Measurements from ENCODE around the gene TPST2.
"Not testable (repeated sequence)": the region's sequence is repeated elsewhere in the genome, so short reads cannot be mapped to it uniquely, and the experiment has no call there.

The TPST2 gene

DNA sequence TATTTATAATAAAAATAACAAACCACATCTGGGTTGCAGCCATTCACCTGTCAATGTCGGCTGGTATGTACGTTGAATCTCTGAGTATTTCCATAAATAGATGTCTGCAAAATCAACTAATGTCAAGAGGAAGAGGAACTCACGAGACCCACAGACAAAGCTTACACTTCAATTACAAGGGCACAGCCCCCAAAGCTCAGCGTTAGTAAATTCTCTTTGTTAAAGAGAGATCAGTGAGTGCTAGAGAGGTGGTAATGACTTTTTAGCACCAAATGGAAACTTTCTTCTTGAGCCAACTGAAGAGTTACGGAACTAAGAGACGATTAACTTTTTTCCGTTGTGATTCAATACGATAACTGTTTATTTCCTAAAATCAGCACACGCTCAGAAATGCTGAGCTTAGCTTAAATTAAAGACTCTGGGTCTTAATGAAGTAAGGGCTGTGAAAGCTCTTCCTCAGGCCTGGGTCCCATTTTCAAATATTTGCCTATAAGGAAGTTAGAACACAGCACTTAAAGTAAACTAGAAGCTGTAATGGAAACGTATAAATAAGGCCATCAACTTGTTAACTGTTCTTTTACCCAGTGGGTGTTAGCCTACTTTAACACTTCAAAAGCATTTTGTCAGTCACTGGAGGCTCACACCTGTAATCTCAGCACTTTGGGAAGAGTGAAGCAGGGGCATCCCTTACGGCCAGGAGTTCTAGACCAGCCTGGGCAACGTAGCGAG is 54.9 kb downstream of the TPST2 start:
- DNase-seq (ENCODE audit: low spot score) (no peak), ATAC-seq (ENCODE audit: low read depth) (no peak)
- Histone ChIP-seq H3K36me3 (ENCODE audit: low read depth) (peaks cover 26% of the 10 kb centered on the region), H3K4me3 (ENCODE audit: severe bottlenecking) (no peak overlapping the region), H3K27ac (ENCODE audit: poor library complexity, severe bottlenecking) (no peak overlapping the region), H3K4me1 (ENCODE audit: insufficient read depth, poor library complexity, severe bottlenecking) (peaks cover 6% of the 10 kb centered on the region), H3K27me3 (ENCODE audit: insufficient read depth, poor library complexity, severe bottlenecking) (no peaks in the 10 kb centered on the region), H3K9me3 (ENCODE audit: severe bottlenecking) (no peaks in the 10 kb centered on the region)
- TF ChIP-seq, protein P1, sequence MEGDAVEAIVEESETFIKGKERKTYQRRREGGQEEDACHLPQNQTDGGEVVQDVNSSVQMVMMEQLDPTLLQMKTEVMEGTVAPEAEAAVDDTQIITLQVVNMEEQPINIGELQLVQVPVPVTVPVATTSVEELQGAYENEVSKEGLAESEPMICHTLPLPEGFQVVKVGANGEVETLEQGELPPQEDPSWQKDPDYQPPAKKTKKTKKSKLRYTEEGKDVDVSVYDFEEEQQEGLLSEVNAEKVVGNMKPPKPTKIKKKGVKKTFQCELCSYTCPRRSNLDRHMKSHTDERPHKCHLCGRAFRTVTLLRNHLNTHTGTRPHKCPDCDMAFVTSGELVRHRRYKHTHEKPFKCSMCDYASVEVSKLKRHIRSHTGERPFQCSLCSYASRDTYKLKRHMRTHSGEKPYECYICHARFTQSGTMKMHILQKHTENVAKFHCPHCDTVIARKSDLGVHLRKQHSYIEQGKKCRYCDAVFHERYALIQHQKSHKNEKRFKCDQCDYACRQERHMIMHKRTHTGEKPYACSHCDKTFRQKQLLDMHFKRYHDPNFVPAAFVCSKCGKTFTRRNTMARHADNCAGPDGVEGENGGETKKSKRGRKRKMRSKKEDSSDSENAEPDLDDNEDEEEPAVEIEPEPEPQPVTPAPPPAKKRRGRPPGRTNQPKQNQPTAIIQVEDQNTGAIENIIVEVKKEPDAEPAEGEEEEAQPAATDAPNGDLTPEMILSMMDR (IDR thresholded peaks at IDR 0.05; ENCODE audit: poor library complexity, severe bottlenecking): no peak

- H3K4me3 ChIP-seq (ENCODE audit: severe bottlenecking): no peak overlapping the region
- no peaks in the 10 kb centered on the region for H3K27me3 ChIP-seq (ENCODE audit: insufficient read depth, poor library complexity, severe bottlenecking)
- H3K9me3 ChIP-seq (ENCODE audit: severe bottlenecking): no peaks in the 10 kb centered on the region
- TF ChIP-seq, protein P1 (IDR thresholded peaks at IDR 0.05; ENCODE audit: poor library complexity, severe bottlenecking): no peak
- peaks cover 12% of the 10 kb centered on the region for H3K4me1 ChIP-seq (ENCODE audit: insufficient read depth, poor library complexity, severe bottlenecking)
- DNase-seq (ENCODE audit: low spot score) (no peak), ATAC-seq (ENCODE audit: low read depth) (no peak)
- H3K27ac ChIP-seq (ENCODE audit: poor library complexity, severe bottlenecking): no peak overlapping the region
- H3K36me3 ChIP-seq (ENCODE audit: low read depth): peaks cover 31% of the 10 kb centered on the region
These were observed 55.6 kb downstream of the TPST2 start for GRCh38 chr22:26534171-26534855.

DNA sequence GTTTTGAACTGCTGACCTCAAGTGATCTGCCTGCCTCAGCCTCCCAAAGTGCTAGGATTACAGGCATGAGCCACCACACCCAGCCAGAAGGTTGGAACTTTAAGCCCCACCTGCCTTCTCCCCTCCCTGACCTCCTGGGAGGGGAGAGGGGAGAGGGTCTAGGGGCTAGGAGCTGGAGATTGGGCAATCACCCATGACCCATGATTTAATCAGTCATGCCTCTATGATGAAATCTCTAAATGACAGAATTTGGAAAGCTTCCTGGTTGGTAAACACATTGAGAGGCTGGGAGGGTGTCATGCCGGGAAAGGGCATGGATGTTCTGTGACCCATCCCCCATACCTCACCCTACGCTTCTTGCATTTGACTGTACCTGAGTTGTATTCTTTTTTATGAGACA is 60.6 kb downstream of the TPST2 start:
- H3K9me3 ChIP-seq (ENCODE audit: severe bottlenecking): no peaks in the 10 kb centered on the region
- peak; percentile 58 for ATAC-seq (ENCODE audit: low read depth)
- H3K27me3 ChIP-seq (ENCODE audit: insufficient read depth, poor library complexity, severe bottlenecking): no peaks in the 10 kb centered on the region
- H3K4me3 ChIP-seq (ENCODE audit: severe bottlenecking): no peak overlapping the region
- no peak for DNase-seq (ENCODE audit: low spot score)
- H3K36me3 ChIP-seq (ENCODE audit: low read depth): peaks cover 53% of the 10 kb centered on the region
- H3K27ac ChIP-seq (ENCODE audit: poor library complexity, severe bottlenecking): no peak overlapping the region
- TF ChIP-seq, protein P1 (IDR thresholded peaks at IDR 0.05; ENCODE audit: poor library complexity, severe bottlenecking): no peak
- H3K4me1 ChIP-seq (ENCODE audit: insufficient read depth, poor library complexity, severe bottlenecking): peaks cover 12% of the 10 kb centered on the region

GRCh38 chr22:26528518-26528917 is 61.4 kb downstream of the TPST2 start:
- not testable (repeated sequence) for H3K4me3 ChIP-seq (ENCODE audit: severe bottlenecking); H3K27me3 ChIP-seq (ENCODE audit: insufficient read depth, poor library complexity, severe bottlenecking); ATAC-seq (ENCODE audit: low read depth); H3K27ac ChIP-seq (ENCODE audit: poor library complexity, severe bottlenecking); DNase-seq (ENCODE audit: low spot score); H3K9me3 ChIP-seq (ENCODE audit: severe bottlenecking); H3K4me1 ChIP-seq (ENCODE audit: insufficient read depth, poor library complexity, severe bottlenecking)
- H3K36me3 ChIP-seq (ENCODE audit: low read depth): peaks cover 53% of the 10 kb centered on the region

DNA sequence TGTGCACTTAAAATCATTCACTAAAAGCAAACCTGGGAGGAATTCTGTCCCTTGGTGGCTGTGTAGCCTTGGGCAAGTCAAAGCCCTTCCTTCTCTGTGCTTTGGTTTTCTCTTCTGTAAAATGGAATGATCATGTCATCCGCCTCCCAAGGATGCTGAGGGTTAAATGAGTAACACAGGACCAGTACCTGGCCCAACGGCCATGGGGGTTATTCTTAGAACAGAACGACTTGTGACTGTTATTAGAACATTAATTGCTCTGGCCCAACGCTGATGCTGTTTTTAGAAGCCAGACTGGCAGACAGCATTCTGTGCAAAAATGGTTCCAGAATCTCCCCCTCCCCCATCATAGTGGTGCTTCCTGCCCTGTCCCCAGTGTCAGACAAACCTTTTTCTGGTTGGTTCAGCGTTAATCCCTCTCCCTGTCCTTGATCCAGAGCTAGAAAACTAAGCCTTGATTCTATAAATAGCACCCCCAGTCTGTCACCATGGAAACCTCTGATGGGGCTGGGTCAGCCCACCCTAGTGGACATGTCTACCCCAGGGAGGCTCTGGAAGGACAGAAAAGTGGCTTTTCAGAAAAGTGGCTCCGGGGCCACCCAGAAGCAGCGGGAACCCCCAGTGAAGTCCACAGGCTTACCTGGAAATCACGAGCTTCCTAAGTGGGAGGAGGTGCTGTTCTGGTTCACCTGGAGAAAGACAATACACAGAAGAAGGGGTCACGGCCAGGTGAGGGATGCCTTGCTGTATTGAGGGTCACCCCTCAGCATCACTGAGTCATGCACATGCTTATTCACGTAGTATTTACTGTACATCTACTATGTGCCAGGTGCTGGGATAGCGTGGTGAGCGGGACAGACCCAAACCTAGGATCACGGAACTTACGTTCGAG is 62.1 kb downstream of the TPST2 start:
- no peak for DNase-seq (ENCODE audit: low spot score)
- TF ChIP-seq, protein P1 (IDR thresholded peaks at IDR 0.05; ENCODE audit: poor library complexity, severe bottlenecking): no peak
- Histone ChIP-seq H3K36me3 (ENCODE audit: low read depth) (peaks cover 52% of the 10 kb centered on the region), H3K27me3 (ENCODE audit: insufficient read depth, poor library complexity, severe bottlenecking) (no peaks in the 10 kb centered on the region), H3K4me3 (ENCODE audit: severe bottlenecking) (no peak overlapping the region), H3K9me3 (ENCODE audit: severe bottlenecking) (no peaks in the 10 kb centered on the region), H3K4me1 (ENCODE audit: insufficient read depth, poor library complexity, severe bottlenecking) (peaks cover 8% of the 10 kb centered on the region), H3K27ac (ENCODE audit: poor library complexity, severe bottlenecking) (no peak overlapping the region)
- ATAC-seq (ENCODE audit: low read depth): no peak
